Muscle of arm (tissue), 12 donors: Measurements from ENCODE around the gene BATF. TPM values are rescaled to one million over a fixed set of nuclear protein-coding genes. Genes with fewer than 3 reads are reported as not detected.
A peak's percentile ranks its signal among the peaks of the same experiment; 100 is the strongest.

ENCODE experiments used
- DNase-seq: peaks from one replicate; pipeline ENCODE4 v3.0.0-alpha.2; 2013
- polyA plus RNA-seq, 12 donors: library from polyadenylated mRNA; unstranded; fragments of 120-200 nt; gene quantifications; one replicate each; pipeline ENCODE4 v1.2.1, GENCODE V29; 2013; ENCODE audit not compliant: insufficient read length in 12 of 12

The BATF gene
- polyA plus RNA-seq, 12 donors: 0.19 to 1.3 (median 0.31) TPM; not detected in 3

DNA sequence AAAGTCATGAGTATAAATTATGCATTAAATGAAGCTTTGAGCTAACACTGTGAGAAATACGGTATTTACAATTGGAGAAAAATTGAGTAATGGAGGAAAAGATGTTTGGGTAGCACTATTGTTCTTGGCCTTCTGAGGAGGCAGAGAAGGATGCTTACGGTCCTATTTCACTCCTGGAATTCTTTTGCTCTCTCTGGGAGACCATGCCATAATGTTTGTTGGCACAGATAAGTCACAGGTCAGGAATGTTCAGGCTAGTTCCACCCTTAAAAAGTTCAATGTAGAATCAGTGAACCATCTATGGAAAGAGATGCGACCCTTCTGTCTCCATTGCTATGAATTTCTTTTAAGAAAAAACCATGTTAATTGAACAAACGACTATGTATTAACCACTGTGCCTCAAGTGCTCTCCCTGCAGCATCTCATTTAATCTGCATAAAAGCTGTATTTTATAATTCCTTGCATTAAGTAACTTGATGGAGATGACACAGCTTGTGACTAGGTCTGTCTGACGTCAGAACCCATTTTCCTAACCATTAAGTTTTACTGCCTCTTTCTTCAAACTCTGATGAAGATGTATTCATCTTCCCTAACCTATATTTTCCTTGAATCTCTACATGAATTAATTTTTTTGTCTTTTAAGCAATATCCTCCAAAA is 9.5 kb downstream of the BATF start:
- DNase-seq: no peak

DNA sequence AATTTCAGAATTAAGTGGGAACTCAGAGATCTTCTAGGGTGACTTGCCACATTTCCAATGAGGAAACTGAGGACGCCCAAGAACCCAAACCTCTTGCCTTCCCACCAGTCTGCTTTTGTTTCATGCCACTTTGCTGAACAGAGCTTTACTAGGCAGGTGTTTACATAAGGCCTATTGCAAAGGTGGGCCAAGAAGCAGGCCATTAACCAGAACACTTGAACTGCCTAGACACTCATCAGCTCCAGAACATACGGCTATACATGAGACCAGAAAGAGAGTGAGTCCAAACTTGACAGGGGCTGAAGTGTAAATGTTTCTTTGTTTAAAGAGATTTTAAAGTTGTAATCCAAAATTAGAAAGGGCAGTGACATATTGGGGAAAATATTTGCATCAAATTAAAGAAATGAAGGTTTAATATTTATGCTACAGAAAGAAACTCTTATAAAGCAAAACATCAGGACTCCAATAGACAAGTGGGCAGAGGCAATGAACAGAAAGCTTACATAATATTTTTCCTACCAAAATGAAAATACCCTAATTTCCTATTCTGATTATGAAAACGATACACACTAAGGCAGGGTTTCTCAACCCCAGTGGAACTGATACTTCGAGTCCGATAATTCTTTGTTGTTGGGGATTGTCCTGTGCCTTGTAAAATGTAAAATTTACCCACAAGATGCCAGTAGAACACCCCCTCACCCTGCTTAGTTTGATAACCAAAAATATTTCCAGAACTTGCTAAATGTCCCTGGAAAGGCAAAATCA is 11.7 kb downstream of the BATF start:
- no peak for DNase-seq

- no peak for DNase-seq
Observed at GRCh38 chr14:75535164-75535898, 13.1 kb downstream of the BATF start.

DNA sequence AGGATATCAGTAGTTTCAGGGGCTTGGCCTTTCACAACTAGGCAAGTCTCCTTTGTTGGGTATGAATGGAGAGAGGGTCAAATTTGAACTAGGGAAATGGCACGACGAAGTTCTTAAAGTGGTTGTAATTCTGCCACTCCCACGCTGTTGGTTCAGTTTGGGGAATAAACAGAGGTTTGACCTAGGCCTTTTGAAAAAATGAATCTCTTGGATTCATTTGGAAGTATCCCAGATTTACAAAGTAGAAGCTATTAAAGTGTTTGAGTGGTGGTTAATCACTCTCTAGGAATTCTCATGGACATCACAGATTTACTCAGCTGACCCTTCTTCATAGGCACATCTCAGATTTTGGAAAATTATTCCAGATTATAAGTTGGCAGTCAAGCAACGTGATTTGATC is 14.8 kb downstream of the BATF start:
- DNase-seq: no peak

GRCh38 chr14:75539162-75539560 is 16.9 kb downstream of the BATF start:
- no peak for DNase-seq

- DNase-seq: no peak
Observed at GRCh38 chr14:75539561-75540478, 17.6 kb downstream of the BATF start.

- no peak for DNase-seq
Observed at GRCh38 chr14:75540479-75540851, 18.2 kb downstream of the BATF start.

DNA sequence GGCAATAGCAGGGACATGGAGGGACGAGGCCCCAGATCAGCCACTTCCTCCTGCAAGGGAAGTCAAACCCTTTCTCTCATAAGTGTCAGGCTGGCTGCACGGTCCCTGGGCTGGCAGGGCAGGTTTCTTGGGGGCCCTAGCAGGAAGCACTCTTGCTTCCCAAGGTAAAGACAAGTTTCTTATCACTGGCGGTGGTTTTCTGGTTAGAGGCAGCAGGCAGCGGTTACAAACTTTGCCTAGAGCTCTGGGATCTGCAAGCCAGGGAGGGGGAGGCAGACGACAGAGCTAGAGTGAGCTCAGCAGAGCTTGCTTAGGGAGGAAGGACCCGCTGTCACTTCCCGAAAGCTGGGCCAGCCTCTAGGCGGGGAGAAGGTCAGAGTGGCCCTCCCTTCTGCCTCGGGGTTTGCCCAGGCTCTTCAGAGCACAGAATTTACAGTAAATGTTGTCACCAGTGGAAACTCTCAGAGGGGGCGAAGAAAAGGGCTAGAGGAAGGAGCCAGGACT is 20.4 kb downstream of the BATF start:
- DNase-seq: peak; percentile 25

DNA sequence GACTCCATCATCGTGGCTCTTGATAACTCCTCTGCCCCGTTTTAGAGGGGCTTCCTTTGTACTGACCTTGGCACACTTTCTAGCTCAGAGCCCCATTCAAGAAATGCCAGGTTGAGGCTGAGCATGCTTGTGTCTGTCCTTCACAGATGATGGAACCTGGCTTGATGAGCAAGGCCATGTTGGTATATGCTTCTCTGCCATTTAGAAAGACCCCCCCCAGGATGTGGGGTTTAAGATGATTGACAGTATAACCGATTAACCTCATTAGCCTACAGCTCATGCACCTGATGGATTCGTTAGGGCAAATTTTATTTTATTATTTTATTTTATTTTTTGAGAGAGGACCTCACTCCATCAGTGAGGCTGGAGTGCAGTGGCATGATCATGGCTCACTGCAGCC is 21.0 kb downstream of the BATF start:
- DNase-seq: no peak

- DNase-seq: no peak
Observed at GRCh38 chr14:75543786-75544185, 21.5 kb downstream of the BATF start.

DNA sequence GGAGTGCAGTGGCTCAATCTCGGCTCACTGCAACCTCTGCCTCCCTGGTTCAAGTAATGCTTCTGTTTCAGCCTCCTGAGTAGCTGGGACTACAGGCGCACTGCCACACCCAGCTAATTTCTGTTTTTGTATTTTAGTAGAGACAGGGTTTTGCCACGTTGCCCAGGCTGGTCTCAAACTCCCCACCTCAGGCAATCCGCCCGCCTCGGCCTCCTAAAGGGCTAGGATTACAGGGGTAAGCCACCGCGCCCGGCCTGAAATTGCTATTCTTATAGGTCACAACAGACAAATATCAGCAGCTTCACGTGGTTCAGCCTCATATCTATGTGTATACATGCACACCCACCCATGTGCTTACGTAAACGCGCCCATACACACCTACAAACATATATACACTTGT is 23.6 kb downstream of the BATF start:
- DNase-seq: no peak

DNA sequence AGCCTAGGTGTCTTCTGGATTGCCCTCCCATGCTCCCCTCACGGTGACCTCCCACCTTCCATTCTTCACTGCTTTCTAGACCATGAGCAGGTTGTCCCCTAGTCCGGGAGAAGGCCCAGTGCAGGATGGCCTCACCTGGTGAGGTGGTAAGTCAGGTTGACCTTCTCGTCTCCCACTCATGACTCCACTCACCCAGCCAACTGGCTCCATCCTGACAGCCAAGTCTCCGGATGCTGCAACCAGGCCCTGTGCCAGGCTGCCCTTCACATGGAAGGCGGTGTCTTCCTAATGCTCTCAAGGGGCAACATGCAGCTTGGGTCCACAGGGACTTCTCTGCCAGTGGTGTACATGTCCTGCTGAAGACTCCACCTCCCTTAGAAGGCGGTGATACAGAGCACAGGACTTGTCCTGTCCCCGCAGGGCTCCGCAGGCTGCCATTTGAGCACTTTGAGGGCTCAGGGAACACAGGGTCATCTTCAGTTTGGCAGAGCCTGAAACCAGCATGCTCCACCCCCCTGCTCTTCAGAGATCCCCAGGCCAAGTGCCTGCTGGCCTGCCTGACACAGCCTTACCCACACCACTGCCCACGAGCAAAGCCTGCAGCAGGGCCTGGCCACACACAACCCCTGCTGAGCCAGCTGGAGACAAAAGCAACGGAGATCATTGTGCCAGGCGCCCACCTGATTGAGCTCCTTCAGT is 25.4 kb downstream of the BATF start:
- DNase-seq: no peak

- DNase-seq: no peak
Observed at GRCh38 chr14:75548544-75548943, 26.3 kb downstream of the BATF start.

DNA sequence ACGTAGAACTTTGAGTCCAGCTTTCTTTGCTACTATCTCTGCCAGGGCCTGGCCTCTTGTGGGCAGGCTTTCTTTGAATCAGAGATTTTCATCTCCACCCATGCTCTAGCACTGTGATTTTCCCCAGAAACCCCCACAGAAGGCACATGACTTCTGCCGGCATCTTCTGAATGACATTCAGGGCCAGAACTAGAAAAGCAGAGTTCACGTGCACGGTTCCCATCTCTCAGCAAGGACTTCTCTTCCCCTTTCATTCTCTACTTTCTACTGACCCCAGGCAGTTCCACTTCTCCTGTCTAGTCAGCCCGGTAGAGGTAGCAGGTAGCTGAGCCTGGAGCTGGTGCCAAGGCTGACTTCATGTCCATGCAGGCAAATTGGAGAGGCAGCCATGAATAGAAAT is 26.9 kb downstream of the BATF start:
- no peak for DNase-seq

GRCh38 chr14:75551021-75551420 is 28.8 kb downstream of the BATF start:
- DNase-seq: no peak

GRCh38 chr14:75553157-75553556 is 30.9 kb downstream of the BATF start:
- no peak for DNase-seq

DNA sequence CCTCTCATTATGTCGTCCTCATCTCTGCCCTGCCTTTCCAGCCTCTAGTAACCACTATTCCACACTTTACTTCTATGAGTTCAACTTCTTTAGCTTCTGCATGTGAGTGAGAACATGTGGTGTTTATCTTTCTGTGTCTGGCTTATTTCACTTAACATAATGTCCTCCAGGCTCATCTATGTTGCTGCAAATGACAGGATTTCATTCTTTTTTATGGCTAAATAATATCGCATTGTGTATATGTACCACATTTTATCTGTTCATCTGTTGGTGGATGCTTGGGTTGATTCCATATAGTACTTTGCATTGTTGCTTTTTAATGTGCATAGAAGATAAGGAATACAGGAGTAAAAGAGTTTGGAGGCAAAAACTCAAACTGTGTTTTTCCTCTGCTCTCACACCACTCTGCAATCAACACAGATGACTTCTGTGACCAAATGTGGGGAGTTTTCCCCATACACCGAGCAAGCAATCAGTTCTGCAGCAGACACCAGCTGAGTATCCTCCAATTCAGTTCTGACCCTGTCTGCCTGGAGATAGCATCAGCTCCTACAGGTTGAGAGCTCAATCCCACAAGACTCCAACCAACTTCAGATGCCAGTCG is 31.6 kb downstream of the BATF start:
- no peak for DNase-seq

- no peak for DNase-seq
Observed at GRCh38 chr14:75554482-75554881, 32.2 kb downstream of the BATF start.

DNA sequence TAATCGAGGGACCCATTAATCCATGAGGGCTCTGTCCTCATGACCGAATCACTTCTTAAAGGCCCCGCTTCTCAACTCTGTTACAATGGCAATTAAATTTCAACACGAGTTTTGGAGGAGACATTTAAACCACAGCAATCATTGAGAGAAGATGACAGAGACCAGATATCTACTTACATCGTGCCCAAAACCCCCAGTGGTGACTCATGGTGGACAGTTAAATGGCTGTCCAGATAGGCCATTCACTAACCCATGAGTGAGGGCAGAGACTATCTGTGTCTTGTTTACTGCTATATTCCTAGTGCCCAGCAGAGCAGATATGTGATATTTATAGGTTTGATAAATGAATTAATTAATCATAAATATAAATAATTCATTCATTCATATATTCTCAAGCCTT is 36.2 kb downstream of the BATF start:
- no peak for DNase-seq

DNA sequence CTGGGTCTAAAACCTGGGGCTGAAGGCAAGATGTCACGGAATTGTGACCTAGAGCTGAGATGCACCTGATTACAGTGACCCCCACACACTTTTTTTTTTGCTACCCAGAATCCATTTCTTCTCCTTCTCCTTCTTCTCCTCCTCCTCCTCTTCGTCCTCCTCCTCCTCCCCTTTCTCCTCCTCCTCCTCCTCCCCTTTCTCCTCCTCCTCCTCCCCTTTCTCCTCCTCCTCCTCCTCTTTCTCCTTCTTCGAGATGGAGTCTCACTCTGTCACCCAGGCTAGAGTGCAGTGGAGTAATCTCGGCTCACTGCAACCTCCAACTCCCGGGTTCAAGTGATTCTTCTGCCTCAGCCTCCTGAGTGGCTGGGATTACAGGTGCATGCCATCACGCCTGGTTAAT is 36.8 kb downstream of the BATF start:
- no peak for DNase-seq
